Measurements from ENCODE around the gene CFDP1.

Gene CFDP1

DNA sequence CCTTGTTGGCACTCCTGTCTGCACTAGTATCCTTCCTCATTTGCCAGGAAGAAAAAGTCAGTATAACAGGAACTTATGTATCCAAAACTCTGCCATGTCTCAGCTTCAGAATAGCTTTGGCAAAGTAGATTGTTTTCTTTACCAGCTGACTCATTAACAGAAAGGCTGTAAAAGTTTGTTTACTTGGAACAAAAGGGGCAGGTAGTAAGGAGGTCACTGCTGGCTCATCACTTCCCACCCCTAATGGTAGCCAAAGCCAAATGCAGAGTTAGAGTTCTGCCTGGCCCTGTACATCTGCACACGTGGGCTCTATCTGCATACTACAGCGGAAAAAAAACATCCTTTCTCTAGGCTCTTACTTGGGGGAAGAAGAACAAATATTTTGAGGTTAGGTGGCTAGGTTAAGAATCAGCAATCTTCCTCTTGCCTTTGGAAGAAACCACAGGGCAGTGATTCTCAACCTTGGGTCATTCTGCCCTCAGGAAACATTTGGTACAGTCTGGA is 90.9 kb downstream of the CFDP1 start:
- Histone ChIP-seq H3K9me2 (replicated peaks; ENCODE audit: low read depth, low read length) (no peaks in the 10 kb centered on the region), H3K79me2 (ENCODE audit: insufficient read depth, low read length) (no peaks in the 10 kb centered on the region), H2AFZ (ENCODE audit: low read length) (no peak overlapping the region), H3K4me3 (ENCODE audit: low read length, poor library complexity, severe bottlenecking) (no peak overlapping the region), H3K9ac (ENCODE audit: low read depth, low read length, poor library complexity, severe bottlenecking) (no peak overlapping the region), H3K9me3 (ENCODE audit: insufficient read depth, low read depth, low read length) (no peaks in the 10 kb centered on the region), H3K4me1 (ENCODE audit: insufficient read depth, low read length, poor library complexity, severe bottlenecking) (no peaks in the 10 kb centered on the region), H3K4me2 (ENCODE audit: low read depth, low read length, poor library complexity, severe bottlenecking) (no peak overlapping the region), H4K20me1 (ENCODE audit: insufficient read depth, low read length, poor library complexity, severe bottlenecking) (no peaks in the 10 kb centered on the region), H3F3A (ENCODE audit: low read depth) (no peaks in the 10 kb centered on the region), H3K27me3 (ENCODE audit: insufficient read depth, low read length, poor library complexity, severe bottlenecking) (no peaks in the 10 kb centered on the region), H3K36me3 (ENCODE audit: insufficient read depth, low read length) (no peaks in the 10 kb centered on the region)
- no peak for TF ChIP-seq EZH2phosphoT487 (IDR thresholded peaks at IDR 0.05; ENCODE audit: borderline replicate concordance)
- TF ChIP-seq, protein P1, sequence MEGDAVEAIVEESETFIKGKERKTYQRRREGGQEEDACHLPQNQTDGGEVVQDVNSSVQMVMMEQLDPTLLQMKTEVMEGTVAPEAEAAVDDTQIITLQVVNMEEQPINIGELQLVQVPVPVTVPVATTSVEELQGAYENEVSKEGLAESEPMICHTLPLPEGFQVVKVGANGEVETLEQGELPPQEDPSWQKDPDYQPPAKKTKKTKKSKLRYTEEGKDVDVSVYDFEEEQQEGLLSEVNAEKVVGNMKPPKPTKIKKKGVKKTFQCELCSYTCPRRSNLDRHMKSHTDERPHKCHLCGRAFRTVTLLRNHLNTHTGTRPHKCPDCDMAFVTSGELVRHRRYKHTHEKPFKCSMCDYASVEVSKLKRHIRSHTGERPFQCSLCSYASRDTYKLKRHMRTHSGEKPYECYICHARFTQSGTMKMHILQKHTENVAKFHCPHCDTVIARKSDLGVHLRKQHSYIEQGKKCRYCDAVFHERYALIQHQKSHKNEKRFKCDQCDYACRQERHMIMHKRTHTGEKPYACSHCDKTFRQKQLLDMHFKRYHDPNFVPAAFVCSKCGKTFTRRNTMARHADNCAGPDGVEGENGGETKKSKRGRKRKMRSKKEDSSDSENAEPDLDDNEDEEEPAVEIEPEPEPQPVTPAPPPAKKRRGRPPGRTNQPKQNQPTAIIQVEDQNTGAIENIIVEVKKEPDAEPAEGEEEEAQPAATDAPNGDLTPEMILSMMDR (conservative IDR thresholded peaks at IDR 0.05; ENCODE audit: low read length) = no peak

DNA sequence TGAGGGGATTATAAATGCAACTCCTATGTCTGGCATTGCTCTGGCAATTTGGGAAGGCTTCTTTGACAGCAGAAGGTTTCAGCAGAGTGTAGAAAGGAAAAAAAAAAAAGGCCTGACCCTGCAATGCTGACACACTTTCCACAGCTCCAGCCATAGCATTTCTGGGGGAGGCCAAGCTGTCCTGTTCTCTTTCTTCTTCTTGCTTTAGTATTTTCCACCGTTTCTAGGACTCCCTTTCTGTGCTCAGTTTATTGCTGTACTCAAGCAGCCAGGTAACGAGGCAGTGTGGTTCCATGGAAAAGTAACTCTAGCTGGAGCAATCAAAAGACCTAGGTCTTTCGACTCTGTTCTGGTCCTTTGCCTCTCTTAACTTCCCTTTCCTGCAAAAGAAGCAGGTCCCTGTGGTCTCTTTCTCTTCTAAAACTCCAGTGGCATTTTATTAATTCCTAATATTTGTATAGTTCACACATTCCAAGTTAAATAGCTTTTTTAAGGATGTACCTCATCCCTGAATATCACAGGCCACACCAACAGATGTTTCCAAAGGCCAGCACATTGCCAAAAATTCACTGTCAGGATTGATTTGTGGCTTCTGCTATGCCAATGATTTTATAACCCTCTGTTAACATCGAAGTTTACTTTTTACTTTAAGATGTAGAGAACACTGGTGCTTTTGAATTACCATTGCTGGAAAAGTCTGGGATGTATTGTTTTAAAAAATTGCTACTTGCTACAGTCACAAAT is 91.6 kb downstream of the CFDP1 start:
- Histone ChIP-seq H3K27me3 (ENCODE audit: insufficient read depth, low read length, poor library complexity, severe bottlenecking) (no peaks in the 10 kb centered on the region), H2AFZ (ENCODE audit: low read length) (no peak overlapping the region), H3K36me3 (ENCODE audit: insufficient read depth, low read length) (no peaks in the 10 kb centered on the region), H3K4me3 (ENCODE audit: low read length, poor library complexity, severe bottlenecking) (no peak overlapping the region), H3K4me2 (ENCODE audit: low read depth, low read length, poor library complexity, severe bottlenecking) (no peak overlapping the region), H3F3A (ENCODE audit: low read depth) (no peaks in the 10 kb centered on the region), H3K4me1 (ENCODE audit: insufficient read depth, low read length, poor library complexity, severe bottlenecking) (no peaks in the 10 kb centered on the region), H4K20me1 (ENCODE audit: insufficient read depth, low read length, poor library complexity, severe bottlenecking) (no peaks in the 10 kb centered on the region), H3K9me3 (ENCODE audit: insufficient read depth, low read depth, low read length) (no peaks in the 10 kb centered on the region), H3K9me2 (replicated peaks; ENCODE audit: low read depth, low read length) (no peaks in the 10 kb centered on the region), H3K79me2 (ENCODE audit: insufficient read depth, low read length) (no peaks in the 10 kb centered on the region), H3K9ac (ENCODE audit: low read depth, low read length, poor library complexity, severe bottlenecking) (no peak overlapping the region)
- no peak for TF ChIP-seq EZH2phosphoT487 (IDR thresholded peaks at IDR 0.05; ENCODE audit: borderline replicate concordance)
- TF ChIP-seq, protein P1 (conservative IDR thresholded peaks at IDR 0.05; ENCODE audit: low read length) = no peak

DNA sequence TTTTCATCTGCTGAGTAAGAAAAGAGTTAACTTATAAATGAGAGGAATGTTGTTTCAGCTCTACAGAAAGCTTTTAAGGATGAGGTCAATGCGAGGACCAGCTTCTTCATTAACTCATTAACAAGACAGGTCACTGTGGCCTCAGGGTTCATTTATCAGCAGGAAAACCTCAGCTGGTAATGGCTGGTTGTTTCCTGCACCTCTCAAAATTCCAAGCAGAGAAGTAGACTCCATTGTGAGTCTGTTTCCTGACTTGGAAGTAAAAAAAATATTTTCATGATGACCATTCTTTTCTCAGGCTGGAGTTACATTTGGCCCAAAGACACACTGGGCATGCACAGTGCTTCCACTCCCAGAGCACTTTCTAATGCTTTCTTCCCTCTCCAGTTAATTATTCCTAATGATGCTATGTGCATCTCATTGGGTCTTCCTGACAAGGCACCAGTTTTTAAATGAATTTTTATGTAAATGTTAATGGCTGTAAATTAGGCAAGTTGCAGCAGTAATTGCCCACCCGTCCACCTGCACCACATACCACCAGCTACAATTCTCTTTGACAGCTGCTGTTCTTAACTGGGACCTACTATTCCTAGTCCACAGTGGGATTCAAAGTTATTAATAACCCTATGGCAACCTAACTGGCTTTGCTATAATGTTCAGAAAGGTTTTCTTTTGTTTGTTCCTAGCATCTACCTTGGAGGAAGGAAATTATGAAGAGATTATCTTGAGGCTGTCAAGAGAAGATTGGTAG is 92.4 kb downstream of the CFDP1 start:
- Histone ChIP-seq H3K27me3 (ENCODE audit: insufficient read depth, low read length, poor library complexity, severe bottlenecking) (peaks cover 7% of the 10 kb centered on the region), H3K9me3 (ENCODE audit: insufficient read depth, low read depth, low read length) (no peaks in the 10 kb centered on the region), H3K79me2 (ENCODE audit: insufficient read depth, low read length) (no peaks in the 10 kb centered on the region), H3F3A (ENCODE audit: low read depth) (no peaks in the 10 kb centered on the region), H3K9ac (ENCODE audit: low read depth, low read length, poor library complexity, severe bottlenecking) (no peak overlapping the region), H3K4me2 (ENCODE audit: low read depth, low read length, poor library complexity, severe bottlenecking) (no peak overlapping the region), H3K4me3 (ENCODE audit: low read length, poor library complexity, severe bottlenecking) (no peak overlapping the region), H3K9me2 (replicated peaks; ENCODE audit: low read depth, low read length) (no peaks in the 10 kb centered on the region), H3K4me1 (ENCODE audit: insufficient read depth, low read length, poor library complexity, severe bottlenecking) (no peaks in the 10 kb centered on the region), H4K20me1 (ENCODE audit: insufficient read depth, low read length, poor library complexity, severe bottlenecking) (no peaks in the 10 kb centered on the region), H3K36me3 (ENCODE audit: insufficient read depth, low read length) (no peaks in the 10 kb centered on the region), H2AFZ (ENCODE audit: low read length) (no peak overlapping the region)
- TF ChIP-seq, protein P1 (conservative IDR thresholded peaks at IDR 0.05; ENCODE audit: low read length) = no peak
- TF ChIP-seq EZH2phosphoT487 (IDR thresholded peaks at IDR 0.05; ENCODE audit: borderline replicate concordance) = no peak

All from Loucy (cell line).